Small intestine (tissue), 7 donors: ENCODE measurements around the gene TMED1. TPM values are rescaled to one million over a fixed set of nuclear protein-coding genes. Genes with fewer than 3 reads are reported as not detected.

Experiments
- DNase-seq, 2 donors: peaks; one replicate each; pipeline versions ENCODE4 v3.0.0 to v3.0.0-alpha.2; 2013
- FAIRE-seq: peaks from 2 replicates; lab custom pipeline; 2012; peaks lifted over from hg19 to GRCh38; lab: Jason Lieb, UNC
- H3K27ac ChIP-seq, 3 donors: one replicate each; pipeline ENCODE4 v1.5.1; 2013; ENCODE audit warnings: low read length in 2 of 3, mild to moderate bottlenecking in 2 of 3, control low read depth in 1 of 3, inconsistent platforms in 1 of 3, low read depth in 1 of 3, moderate library complexity in 1 of 3
- H3K27me3 ChIP-seq, 3 donors: one replicate each; pipeline ENCODE4 v1.6.1; 2013; ENCODE audit warnings: low read length in 3 of 3, inconsistent platforms in 1 of 3; ENCODE audit not compliant: control insufficient read depth in 3 of 3, insufficient read depth in 3 of 3
- H3K36me3 ChIP-seq, 3 donors: one replicate each; pipeline ENCODE4 v1.6.1; 2013; ENCODE audit warnings: low read length in 3 of 3, inconsistent platforms in 1 of 3, low read depth in 1 of 3, mild to moderate bottlenecking in 1 of 3, moderate library complexity in 1 of 3; ENCODE audit not compliant: control insufficient read depth in 3 of 3, insufficient read depth in 2 of 3
- H3K4me1 ChIP-seq, 3 donors: one replicate each; pipeline ENCODE4 v1.6.1; 2013; ENCODE audit warnings: low read length in 2 of 3, inconsistent platforms in 1 of 3, low read depth in 1 of 3, mild to moderate bottlenecking in 1 of 3, moderate library complexity in 1 of 3; ENCODE audit not compliant: control insufficient read depth in 3 of 3, insufficient read depth in 2 of 3
- H3K4me3 ChIP-seq, 3 donors: one replicate each; pipeline ENCODE4 v1.5.1; 2013; ENCODE audit warnings: low read length in 3 of 3, control low read depth in 1 of 3, inconsistent platforms in 1 of 3, low read depth in 1 of 3, mild to moderate bottlenecking in 1 of 3, moderate library complexity in 1 of 3
- H3K9me3 ChIP-seq, 2 donors: one replicate each; pipeline ENCODE4 v1.6.1; 2013; ENCODE audit warnings: low read depth in 1 of 2, low read length in 1 of 2; ENCODE audit not compliant: control insufficient read depth in 2 of 2, insufficient read depth in 1 of 2
- WGBS, 3 donors: extraction: QIAGEN DNeasy Blood & Tissue Kit; methylation state at CpG; one replicate each; pipeline ENCODE4 v1.1.7; 2013; 5-methylcytosine and 5-hydroxymethylcytosine counted together
- polyA plus RNA-seq, 4 donors: library from polyadenylated mRNA; stranded (reverse) in 3 of 4; unstranded in 1 of 4; fragments of 200-250 nt in 3 of 4; fragments of 120-200 nt in 1 of 4; gene quantifications; one replicate each; pipeline versions ENCODE4 v1.2.1 to v1.2.3, GENCODE V29; 2013
- donor health status: healthy with polysubstance abuse.
- donor health status: control.
- donor health status: control.
- donor health status: Bipolar disorder and iron deficiency.
- donor health status: healthy.

Gene TMED1
- polyA plus RNA-seq, 4 donors = 21.0 to 31.7 (median 25.6) TPM

DNA sequence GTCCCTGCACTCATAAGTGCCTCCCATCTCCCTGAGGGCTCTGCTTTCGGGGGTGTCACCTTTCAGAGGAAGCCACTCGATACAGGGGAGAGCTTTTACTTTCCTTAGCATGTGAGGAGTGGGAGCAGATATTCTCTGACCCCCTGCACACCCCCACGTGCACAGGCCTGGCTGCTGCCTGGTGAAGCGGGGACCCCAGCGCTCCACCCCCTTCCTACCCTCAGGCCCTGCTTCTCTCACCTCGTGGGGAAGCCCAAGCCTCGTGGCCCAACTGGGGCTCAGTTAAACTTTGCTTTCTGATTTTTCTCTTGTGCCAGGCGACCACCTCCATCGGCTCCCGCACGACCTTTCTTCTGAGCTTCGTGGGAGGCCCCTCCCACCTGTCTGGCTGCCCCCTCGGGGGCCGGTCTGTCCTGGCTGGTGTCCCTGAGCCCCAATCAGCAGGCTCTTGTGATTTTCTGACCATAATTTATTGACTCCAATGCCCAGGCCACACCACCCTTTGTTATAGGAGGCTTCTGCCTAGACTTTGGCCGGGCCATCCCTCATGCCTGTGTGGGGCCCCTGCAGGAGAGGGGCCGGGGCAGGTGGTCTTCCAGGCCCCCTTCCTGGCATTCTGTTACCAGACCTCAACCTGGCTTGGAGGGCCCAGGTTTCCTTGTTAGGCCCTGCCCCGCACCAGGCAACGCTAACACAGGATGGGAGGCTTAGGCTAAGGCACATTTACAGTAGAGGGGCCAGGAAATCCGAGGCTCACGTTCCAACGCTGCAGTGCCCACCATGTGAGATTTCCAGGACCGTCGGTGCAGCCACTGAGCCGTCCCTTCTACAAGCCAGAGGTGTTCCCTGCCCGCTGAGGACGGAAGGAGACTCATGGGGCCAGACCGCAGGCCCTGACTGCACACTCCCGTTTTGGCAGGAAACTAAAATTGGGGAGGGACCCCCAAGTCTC is 3.7 kb downstream of the TMED1 start:
- Histone ChIP-seq H3K27ac (no peak overlapping the region), H3K27me3 (no peaks in the 10 kb centered on the region), H3K4me1 (peaks cover 0 to 14% (median 0%) of the 10 kb centered on the region in 3 donors), H3K4me3 (no peak overlapping the region), H3K9me3 (peaks cover 0 to 9% of the 10 kb centered on the region in 2 donors), H3K36me3 (peaks cover 13 to 72% (median 21%) of the 10 kb centered on the region in 3 donors)
- FAIRE-seq (no peak), DNase-seq (no peak)
- WGBS, 3 donors = 81 to 83% (median 81%) methylated on average over 28 of the region's 28 CpGs

DNA sequence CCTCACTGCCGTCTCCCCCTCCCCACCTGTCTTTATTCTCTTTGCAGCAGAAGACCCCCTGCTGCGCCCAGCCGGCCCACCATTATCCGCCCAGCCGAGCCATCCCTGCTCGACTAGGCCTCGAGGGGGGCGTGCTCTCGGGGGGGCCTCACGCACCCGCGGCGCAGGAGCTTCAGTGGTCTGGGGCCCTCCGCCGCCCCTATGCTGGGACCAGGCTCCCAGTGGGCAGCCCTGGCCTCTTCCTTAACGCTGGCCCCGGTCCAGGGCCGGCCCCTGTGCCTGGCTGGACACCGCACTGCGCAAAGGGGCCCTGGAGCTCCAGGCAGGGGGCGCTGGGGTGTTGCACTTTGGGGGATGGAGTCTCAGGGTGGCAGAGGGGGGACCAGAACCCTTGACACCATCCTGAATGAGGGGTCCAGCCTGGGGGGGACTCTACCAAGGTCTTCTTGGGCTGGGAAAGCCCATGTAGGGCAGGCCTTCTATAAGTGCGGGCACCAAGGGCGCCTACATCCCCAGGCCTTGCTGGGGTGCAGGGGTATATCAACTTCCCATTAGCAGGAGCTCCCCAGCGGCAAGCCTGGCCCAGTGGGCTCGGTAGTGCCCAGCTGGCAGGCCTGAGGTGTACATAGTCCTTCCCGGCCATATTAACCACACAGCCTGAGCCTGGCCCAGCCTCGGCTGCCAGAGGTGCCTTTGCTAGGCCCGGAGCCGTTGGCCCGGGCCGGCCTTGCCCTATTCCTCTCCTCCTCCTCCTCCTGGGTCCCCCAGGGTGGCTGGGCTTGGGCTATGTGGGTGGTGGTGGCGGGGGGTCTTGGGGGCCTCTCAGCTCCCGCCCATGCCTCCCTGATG is 4.9 kb downstream of the TMED1 start:
- peaks cover 18 to 81% (median 22%) of the 10 kb centered on the region in 3 donors for H3K36me3 ChIP-seq
- no peak overlapping the region for H3K27ac ChIP-seq
- no peak overlapping the region for H3K4me3 ChIP-seq
- no peak for DNase-seq
- 88 to 91% (median 89%) methylated on average over 28 to 33 of the region's 33 CpGs for WGBS, 3 donors
- H3K9me3 ChIP-seq = no peaks in the 10 kb centered on the region
- FAIRE-seq = no peak
- H3K27me3 ChIP-seq = no peaks in the 10 kb centered on the region
- peaks cover 0 to 7% (median 0%) of the 10 kb centered on the region in 3 donors for H3K4me1 ChIP-seq

DNA sequence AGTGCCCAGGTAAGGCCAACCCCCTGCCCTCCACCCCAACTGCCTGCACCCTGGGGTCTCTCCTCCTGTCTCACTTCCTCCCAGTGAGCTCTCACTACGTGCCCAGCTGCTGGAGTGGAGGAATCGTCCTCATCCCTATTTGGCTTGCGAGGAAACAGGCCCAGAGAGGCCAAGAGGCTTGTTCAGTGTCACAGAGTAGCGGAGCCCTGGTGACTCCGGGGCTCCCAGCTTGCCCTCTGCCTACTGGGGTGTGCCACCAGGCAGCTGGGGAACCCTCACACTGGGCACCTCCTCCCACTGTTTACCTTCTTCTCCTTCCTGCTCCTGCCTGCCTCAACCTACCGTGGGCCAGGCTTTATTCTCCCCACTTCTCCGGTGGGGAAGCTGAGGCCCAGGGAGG is 5.6 kb downstream of the TMED1 start:
- 90 to 94% (median 91%) methylated on average over 7 of the region's 7 CpGs for WGBS, 3 donors
- H3K27ac ChIP-seq = no peak overlapping the region
- DNase-seq = no peak
- FAIRE-seq = no peak
- H3K4me3 ChIP-seq = no peak overlapping the region
- H3K9me3 ChIP-seq = no peaks in the 10 kb centered on the region
- peaks cover 20 to 89% (median 24%) of the 10 kb centered on the region in 3 donors for H3K36me3 ChIP-seq
- H3K4me1 ChIP-seq = peaks cover 0 to 7% (median 0%) of the 10 kb centered on the region in 3 donors
- no peaks in the 10 kb centered on the region for H3K27me3 ChIP-seq

DNA sequence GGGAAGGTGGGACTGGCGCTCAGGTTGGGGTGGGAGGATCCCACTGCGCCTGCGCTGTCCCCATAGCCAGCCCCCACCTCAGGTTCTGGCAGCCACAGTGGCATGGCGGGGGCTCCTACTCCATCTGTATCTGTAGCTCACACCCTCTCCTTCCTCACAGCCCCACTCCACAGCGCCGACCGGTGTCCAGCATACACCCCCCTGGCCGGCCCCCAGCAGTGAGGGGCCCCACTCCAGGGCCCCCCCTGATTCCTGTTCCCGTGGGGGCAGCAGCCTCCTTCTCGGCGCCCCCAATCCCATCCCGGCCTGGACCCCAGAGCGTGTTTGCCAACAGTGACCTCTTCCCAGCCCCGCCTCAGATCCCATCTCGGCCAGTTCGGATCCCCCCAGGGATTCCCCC is 6.0 kb downstream of the TMED1 start:
- Histone ChIP-seq H3K9me3 (no peaks in the 10 kb centered on the region), H3K27ac (no peak overlapping the region), H3K27me3 (no peaks in the 10 kb centered on the region), H3K4me1 (peaks cover 0 to 3% (median 0%) of the 10 kb centered on the region in 3 donors), H3K36me3 (peaks cover 20 to 89% (median 24%) of the 10 kb centered on the region in 3 donors), H3K4me3 (no peak overlapping the region)
- DNase-seq = no peak
- WGBS, 3 donors = 88 to 92% (median 88%) methylated on average over 10 to 16 of the region's 16 CpGs
- FAIRE-seq = no peak

DNA sequence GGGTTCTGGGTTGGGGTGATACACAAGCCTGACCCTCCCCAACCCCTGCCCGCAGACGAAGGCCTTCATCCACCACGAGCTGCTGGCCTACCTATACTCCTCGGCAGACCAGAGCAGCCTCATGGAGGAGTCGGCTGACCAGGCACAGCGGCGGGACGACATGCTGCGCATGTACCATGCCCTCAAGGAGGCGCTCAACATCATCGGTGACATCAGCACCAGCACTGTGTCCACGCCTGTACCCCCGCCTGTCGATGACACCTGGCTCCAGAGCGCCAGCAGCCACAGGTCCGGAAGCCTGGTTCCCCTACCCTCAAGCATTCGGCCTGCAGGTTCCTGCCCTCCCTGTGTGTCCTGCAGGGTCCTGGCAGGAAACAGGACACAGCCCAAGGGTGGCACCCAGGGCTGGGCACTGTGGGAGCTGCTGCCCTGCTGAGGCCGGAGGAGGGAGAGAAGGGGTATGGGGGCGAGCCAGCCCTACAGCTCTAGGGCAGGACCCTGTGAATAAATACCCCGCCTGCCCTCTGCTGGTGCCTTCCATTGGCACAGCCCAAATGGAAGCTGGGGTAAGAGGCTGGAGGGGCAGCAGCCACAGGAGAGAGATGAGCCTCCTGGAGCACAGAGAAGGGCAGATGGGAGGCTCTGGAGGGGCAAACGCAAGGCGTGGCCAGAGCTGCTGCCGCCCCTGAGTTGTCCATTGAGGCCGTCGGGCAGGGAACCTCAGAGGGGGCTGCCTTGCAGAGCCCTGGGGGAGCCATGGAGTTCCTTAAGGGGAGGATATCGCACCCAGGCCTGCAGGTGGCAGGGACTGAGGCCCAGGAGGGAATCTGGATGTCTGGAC is 6.8 kb downstream of the TMED1 start:
- Histone ChIP-seq H3K27ac (no peak overlapping the region), H3K4me1 (no peaks in the 10 kb centered on the region), H3K27me3 (no peaks in the 10 kb centered on the region), H3K4me3 (no peak overlapping the region), H3K36me3 (peaks cover 25 to 90% (median 27%) of the 10 kb centered on the region in 3 donors), H3K9me3 (no peaks in the 10 kb centered on the region)
- FAIRE-seq (no peak), DNase-seq (no peak)
- 92% methylated on average over 26 of the region's 26 CpGs for WGBS, 3 donors

DNA sequence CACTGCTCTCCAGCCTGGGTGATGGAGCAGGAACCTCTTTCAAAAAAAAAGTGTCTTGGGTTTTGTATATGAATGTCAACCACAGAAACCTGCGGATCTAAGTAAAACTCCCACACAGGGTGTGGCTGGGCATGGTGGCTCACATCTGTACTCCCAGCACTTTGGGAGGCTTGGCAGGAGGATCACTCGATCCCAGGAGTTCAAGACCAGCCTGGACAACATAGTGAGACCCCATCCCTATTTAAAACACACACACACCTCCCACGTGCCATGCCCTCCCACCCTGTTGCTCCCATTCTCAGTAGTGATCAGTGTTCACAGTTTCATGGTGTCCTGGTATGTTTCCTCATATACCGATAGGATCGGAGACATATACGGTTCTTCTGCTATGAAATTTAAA is 9.2 kb downstream of the TMED1 start:
- no peaks in the 10 kb centered on the region for H3K9me3 ChIP-seq
- DNase-seq (no peak), FAIRE-seq (no peak)
- WGBS, 3 donors = 93 to 94% (median 93%) methylated on average over 6 of the region's 6 CpGs
- H3K27me3 ChIP-seq = no peaks in the 10 kb centered on the region
- H3K27ac ChIP-seq = no peak overlapping the region
- H3K4me3 ChIP-seq = no peak overlapping the region
- peaks cover 28 to 87% (median 28%) of the 10 kb centered on the region in 3 donors for H3K36me3 ChIP-seq
- H3K4me1 ChIP-seq = no peaks in the 10 kb centered on the region

DNA sequence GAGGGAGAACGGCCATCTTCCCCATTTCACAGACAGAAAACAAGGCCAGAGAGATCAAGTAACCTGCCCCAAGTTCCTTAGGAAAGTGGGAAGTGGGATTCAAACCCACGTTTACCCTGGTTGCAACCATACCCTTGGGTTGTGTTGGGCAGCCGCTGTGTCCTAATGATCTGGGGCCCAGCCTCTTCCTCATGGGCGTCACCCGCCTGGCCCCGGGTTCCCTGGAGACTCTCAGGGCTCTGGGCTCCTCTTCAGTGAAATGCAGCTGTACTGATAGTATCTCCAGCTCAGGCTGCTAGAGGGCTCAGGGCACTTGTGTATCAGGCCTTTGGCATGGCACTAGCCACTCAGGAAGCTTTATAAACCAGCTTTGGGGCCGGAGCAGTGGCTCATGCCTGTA is 9.8 kb downstream of the TMED1 start:
- peaks cover 25 to 87% (median 31%) of the 10 kb centered on the region in 3 donors for H3K36me3 ChIP-seq
- no peak for FAIRE-seq
- H3K4me1 ChIP-seq = no peaks in the 10 kb centered on the region

More for the DNA sequence above, 9.8 kb downstream of the TMED1 start:
- Histone ChIP-seq H3K9me3 (no peaks in the 10 kb centered on the region), H3K27me3 (no peaks in the 10 kb centered on the region), H3K27ac (no peak overlapping the region), H3K4me3 (no peak overlapping the region)
- no peak for DNase-seq
- 87 to 92% (median 90%) methylated on average over 7 of the region's 7 CpGs for WGBS, 3 donors
